Measurements from ENCODE around the gene CAPN7. TPM values are rescaled to one million over a fixed set of nuclear protein-coding genes. Genes with fewer than 3 reads are reported as not detected.

The CAPN7 gene
- total RNA-seq, 4 donors from 2014 or later = 41.8 to 49.5 (median 43.9) TPM

- TF ChIP-seq CTCF (IDR thresholded peaks at IDR 0.05) = no peak
- no peak for DNase-seq (ENCODE audit: low spot score)
- no peak for ATAC-seq (ENCODE audit: low FRiP score)
Observed at GRCh38 chr3:15198686-15199085, 7.4 kb upstream of the CAPN7 start.

GRCh38 chr3:15199493-15200105 is 6.4 kb upstream of the CAPN7 start:
- ATAC-seq (ENCODE audit: low FRiP score) (no peak), DNase-seq (ENCODE audit: low spot score) (no peak)
- TF ChIP-seq CTCF (IDR thresholded peaks at IDR 0.05) = no peak

- ATAC-seq (ENCODE audit: low FRiP score) (no peak), DNase-seq (ENCODE audit: low spot score) (no peak)
Observed at GRCh38 chr3:15204005-15204404, 2.0 kb upstream of the CAPN7 start.

GRCh38 chr3:15205482-15205933 is 538 bp upstream of the CAPN7 start:
- ATAC-seq (ENCODE audit: low FRiP score) (no peak), DNase-seq (ENCODE audit: low spot score) (no peak)
- no peak for TF ChIP-seq CTCF (IDR thresholded peaks at IDR 0.05)

More at GRCh38 chr3:15204005-15204404, 2.0 kb upstream of the CAPN7 start:
- no peak for TF ChIP-seq CTCF (IDR thresholded peaks at IDR 0.05)

- TF ChIP-seq CTCF (IDR thresholded peaks at IDR 0.05) = no peak
- peak; percentile 41 for ATAC-seq (ENCODE audit: low FRiP score)
- no peak for DNase-seq (ENCODE audit: low spot score)
Observed at GRCh38 chr3:15206662-15207576, 873 bp downstream of the CAPN7 start.

GRCh38 chr3:15207836-15208504 is 1.9 kb downstream of the CAPN7 start:
- no peak for TF ChIP-seq CTCF (IDR thresholded peaks at IDR 0.05)
- DNase-seq (ENCODE audit: low spot score) (no peak), ATAC-seq (ENCODE audit: low FRiP score) (no peak)

Measured in omental fat pad (tissue), 4 donors.